ENCODE measurements around the gene GALNT16. TPM values are rescaled to one million over a fixed set of nuclear protein-coding genes. Genes with fewer than 3 reads are reported as not detected.

Gene GALNT16
- total and polyA plus RNA-seq, 2 donors (not counting 3 experiments of a cell fraction or from before 2014, with no cell fraction given): 0.39 to 0.49 TPM

GRCh38 chr14:69226736-69227135 is 33.2 kb upstream of the GALNT16 start:
- BruUV-seq (replicated peaks): TSS peak; percentile 16
- CTCF ChIA-PET: interaction anchor here (1.3 to 1.9 kb wide), 5 partner anchors 14 to 363 kb away, joined by 3 to 13 read pairs (median 4); no protein-coding TSS in a partner anchor

More at GRCh38 chr14:69226736-69227135, 33.2 kb upstream of the GALNT16 start:
- Histone ChIP-seq H3K9me1 (replicated peaks; ENCODE audit: control insufficient read depth, extremely low read depth, insufficient read depth, low read length) (peaks cover 2% of the 10 kb centered on the region), H3K4me3 (replicated peaks in 1 of 3; ENCODE audit: insufficient read depth in 1 of 3, low read depth in 1 of 3, low read length in 3 of 3) (no peak overlapping the region), H2AFZ (ENCODE audit: low read depth, low read length) (no peak overlapping the region), H3K4me2 (ENCODE audit: insufficient read depth, low read length) (no peak overlapping the region), H3K9ac (replicated peaks; ENCODE audit: extremely low read depth, insufficient read depth, low read length) (no peak overlapping the region), H3K27ac (ENCODE audit: insufficient read depth, low read depth, low read length) (peak overlapping the region; percentile 17), H3K4me1 (ENCODE audit: control insufficient read depth, extremely low read depth, insufficient read depth, low read length) (peaks cover 9% of the 10 kb centered on the region), H3K27me3 (ENCODE audit: control insufficient read depth in 2 of 2, insufficient read depth in 2 of 2, low read length in 2 of 2) (no peaks in the 10 kb centered on the region), H4K20me1 (replicated peaks; ENCODE audit: control insufficient read depth, extremely low read depth, insufficient read depth, low read length) (no peaks in the 10 kb centered on the region), H3K9me3 (replicated peaks; ENCODE audit: control insufficient read depth, insufficient read depth, low read length) (no peaks in the 10 kb centered on the region), H3K79me2 (ENCODE audit: control insufficient read depth, insufficient read depth, low read length) (no peaks in the 10 kb centered on the region), H3K36me3 (ENCODE audit: control insufficient read depth in 2 of 2, extremely low read depth in 1 of 2, insufficient read depth in 2 of 2, low read length in 2 of 2) (no peaks in the 10 kb centered on the region)
- no peak for DNase-seq (ENCODE audit: low read depth, low spot score)
- intact Hi-C loops (cut with micrococcal nuclease): loop anchor here (5.0 kb wide), 2 partner anchors 74 to 99 kb away; partner anchors contain the start of gene DCAF5
- TF ChIP-seq POLR2A (IDR thresholded peaks at IDR 0.05; ENCODE audit: low read depth, low read length): no peak
- no peak for TF ChIP-seq CTCF (IDR thresholded peaks at IDR 0.05; ENCODE audit: extremely low read depth in 1 of 2, insufficient read depth in 1 of 2, low read depth in 1 of 2, low read length in 2 of 2)
- no peak for TF ChIP-seq GATA2 (IDR thresholded peaks at IDR 0.05; ENCODE audit: insufficient read depth, insufficient read length, low read depth, low read length)
- no peak for TF ChIP-seq EZH2 (IDR thresholded peaks at IDR 0.05; ENCODE audit: borderline replicate concordance, low read depth, low read length, severe bottlenecking)
- TF ChIP-seq MYC (IDR thresholded peaks at IDR 0.05; ENCODE audit: low read depth, low read length): no peak
- TF ChIP-seq JUN (IDR thresholded peaks at IDR 0.05; ENCODE audit: borderline replicate concordance, insufficient read depth, insufficient read length, low read depth): no peak
- TF ChIP-seq MAX (IDR thresholded peaks at IDR 0.05; ENCODE audit: insufficient read depth, insufficient read length): no peak
- TF ChIP-seq FOS (IDR thresholded peaks at IDR 0.05; ENCODE audit: borderline replicate concordance, insufficient read depth, low read length): no peak
- no peak for TF ChIP-seq POLR2AphosphoS5 (IDR thresholded peaks at IDR 0.05; ENCODE audit: insufficient read depth, low read depth, low read length)
- dilution Hi-C loops (cut with MboI; ENCODE audit: extremely low pct_ligation_motif_present, low sequenced_read_pairs): no loop called here
- FAIRE-seq: no peak
- POLR2A ChIA-PET: interaction anchor here (0.6 kb wide), 1 partner anchor 465 kb away, joined by 4 read pairs; no protein-coding TSS in a partner anchor

Measured in endothelial cell of umbilical vein (primary cell).